NOMO-1 (cell line): ENCODE results near the gene TMEM39B.

ENCODE experiments used
- DNase-seq, 2 experiments: peaks; one replicate each; lab custom pipeline; 2025; ENCODE audit not compliant: unreplicated experiment in 2 of 2; lab: John Stamatoyannopoulos, UW

Gene TMEM39B

GRCh38 chr1:32151319-32151787 is 78.6 kb downstream of the TMEM39B start:
- no peak for DNase-seq
